ENCODE measurements around the gene SHD. TPM values are rescaled to one million over a fixed set of nuclear protein-coding genes. Genes with fewer than 3 reads are reported as not detected.

Gene SHD
- total and polyA plus RNA-seq, 2 donors (not counting 3 experiments of a cell fraction or from before 2014, with no cell fraction given), result not detected

- no peak overlapping the region for H3K27ac ChIP-seq (ENCODE audit: insufficient read depth, low read depth, low read length)
- H3K9me3 ChIP-seq (replicated peaks; ENCODE audit: control insufficient read depth, insufficient read depth, low read length), result no peaks in the 10 kb centered on the region
- no peak overlapping the region for H3K4me2 ChIP-seq (ENCODE audit: insufficient read depth, low read length)
- intact Hi-C loops (cut with micrococcal nuclease) (no loop called here), dilution Hi-C loops (cut with MboI; ENCODE audit: extremely low pct_ligation_motif_present, low sequenced_read_pairs) (no loop called here)
- no peak overlapping the region for H3K9ac ChIP-seq (replicated peaks; ENCODE audit: extremely low read depth, insufficient read depth, low read length)
- no peaks in the 10 kb centered on the region for H3K4me1 ChIP-seq (ENCODE audit: control insufficient read depth, extremely low read depth, insufficient read depth, low read length)
- no peaks in the 10 kb centered on the region for H3K27me3 ChIP-seq (ENCODE audit: control insufficient read depth in 2 of 2, insufficient read depth in 2 of 2, low read length in 2 of 2)
- H3K4me3 ChIP-seq (replicated peaks in 1 of 3; ENCODE audit: insufficient read depth in 1 of 3, low read depth in 1 of 3, low read length in 3 of 3), result no peak overlapping the region
- no peaks in the 10 kb centered on the region for H3K36me3 ChIP-seq (ENCODE audit: control insufficient read depth in 2 of 2, extremely low read depth in 1 of 2, insufficient read depth in 2 of 2, low read length in 2 of 2)
- no peaks in the 10 kb centered on the region for H4K20me1 ChIP-seq (replicated peaks; ENCODE audit: control insufficient read depth, extremely low read depth, insufficient read depth, low read length)
- BruUV-seq (replicated peaks), result no TSS peak
- H2AFZ ChIP-seq (ENCODE audit: low read depth, low read length), result no peak overlapping the region
- no peaks in the 10 kb centered on the region for H3K79me2 ChIP-seq (ENCODE audit: control insufficient read depth, insufficient read depth, low read length)
- no peaks in the 10 kb centered on the region for H3K9me1 ChIP-seq (replicated peaks; ENCODE audit: control insufficient read depth, extremely low read depth, insufficient read depth, low read length)
- CTCF ChIA-PET, result no interaction called here
- no peak for FAIRE-seq
- no peak for DNase-seq (ENCODE audit: low read depth, low spot score)
- TF ChIP-seq POLR2AphosphoS5 (IDR thresholded peaks at IDR 0.05; ENCODE audit: insufficient read depth, low read depth, low read length) (no peak), EZH2 (IDR thresholded peaks at IDR 0.05; ENCODE audit: borderline replicate concordance, low read depth, low read length, severe bottlenecking) (no peak), FOS (IDR thresholded peaks at IDR 0.05; ENCODE audit: borderline replicate concordance, insufficient read depth, low read length) (no peak), POLR2A (IDR thresholded peaks at IDR 0.05; ENCODE audit: low read depth, low read length) (no peak), GATA2 (IDR thresholded peaks at IDR 0.05; ENCODE audit: insufficient read depth, insufficient read length, low read depth, low read length) (no peak), MAX (IDR thresholded peaks at IDR 0.05; ENCODE audit: insufficient read depth, insufficient read length) (no peak), JUN (IDR thresholded peaks at IDR 0.05; ENCODE audit: borderline replicate concordance, insufficient read depth, insufficient read length, low read depth) (no peak), CTCF (IDR thresholded peaks at IDR 0.05; ENCODE audit: extremely low read depth in 1 of 2, insufficient read depth in 1 of 2, low read depth in 1 of 2, low read length in 2 of 2) (no peak), MYC (IDR thresholded peaks at IDR 0.05; ENCODE audit: low read depth, low read length) (no peak)
- POLR2A ChIA-PET, result no interaction called here
These were observed 22.6 kb downstream of the SHD start for GRCh38 chr19:4301590-4302242.
